ENCODE data around the gene PRR14. TPM values are rescaled to one million over a fixed set of nuclear protein-coding genes. Genes with fewer than 3 reads are reported as not detected.

Gene PRR14
- total RNA-seq, 2 donors from 2014 or later, result 37.5 to 66.7 TPM

- Histone ChIP-seq H3K27ac (peak overlapping the region; percentile 98 to 99), H3K4me1 (replicated peaks) (peaks cover 18% of the 10 kb centered on the region), H3K36me3 (peaks cover 5 to 14% of the 10 kb centered on the region in 2 donors), H3K4me3 (peak overlapping the region; percentile 83 to 97), H3K27me3 (replicated peaks; ENCODE audit: insufficient read depth) (no peaks in the 10 kb centered on the region), H3K9me3 (no peaks in the 10 kb centered on the region)
- WGBS, result under 1% methylated on average over 33 of the region's 64 CpGs
- DNase-seq (ENCODE audit: low spot score), result peak; percentile 87
- intact Hi-C loops (cut with DNase I), result loop anchor here (5.0 to 10.0 kb wide), 3 partner anchors 38 to 854 kb away; partner anchors contain the start of genes ALDOA, MAZ and SRCAP
- TF ChIP-seq POLR2AphosphoS5 (IDR thresholded peaks at IDR 0.05) (no peak), CTCF (IDR thresholded peaks at IDR 0.05) (peak in 2 of 4 experiments; percentile 3 to 32), POLR2A (IDR thresholded peaks at IDR 0.05) (no peak)
These were observed 8.2 kb downstream of the PRR14 start for GRCh38 chr16:30658731-30659506.

GRCh38 chr16:30659507-30660423, 9.0 kb downstream of the PRR14 start:
- no peak for TF ChIP-seq POLR2A (IDR thresholded peaks at IDR 0.05)
- peak in 1 of 4 experiments; percentile 31 for TF ChIP-seq CTCF (IDR thresholded peaks at IDR 0.05)
- TF ChIP-seq POLR2AphosphoS5 (IDR thresholded peaks at IDR 0.05), result no peak
- intact Hi-C loops (cut with DNase I), result loop anchor here (5.0 to 10.0 kb wide), 3 partner anchors 38 to 855 kb away; partner anchors contain the start of genes ALDOA, MAZ and SRCAP
- H3K27ac ChIP-seq, result peak overlapping the region; percentile 98 to 99
- no peaks in the 10 kb centered on the region for H3K27me3 ChIP-seq (replicated peaks; ENCODE audit: insufficient read depth)
- peak; percentile 49 for DNase-seq (ENCODE audit: low spot score)
- H3K36me3 ChIP-seq, result peaks cover 5 to 20% of the 10 kb centered on the region in 2 donors
- WGBS, result 1% methylated on average over 55 of the region's 84 CpGs
- H3K4me1 ChIP-seq (replicated peaks), result peaks cover 18% of the 10 kb centered on the region
- peak overlapping the region; percentile 83 to 97 for H3K4me3 ChIP-seq
- H3K9me3 ChIP-seq, result no peaks in the 10 kb centered on the region

GRCh38 chr16:30660424-30661261, 9.9 kb downstream of the PRR14 start:
- Histone ChIP-seq H3K27ac (peak overlapping the region; percentile 98 to 99), H3K27me3 (replicated peaks; ENCODE audit: insufficient read depth) (no peaks in the 10 kb centered on the region), H3K9me3 (no peaks in the 10 kb centered on the region), H3K4me3 (peak overlapping the region; percentile 83 to 97), H3K36me3 (peaks cover 10 to 26% of the 10 kb centered on the region in 2 donors), H3K4me1 (replicated peaks) (peaks cover 18% of the 10 kb centered on the region)
- intact Hi-C loops (cut with DNase I), result no loop called here
- TF ChIP-seq CTCF (IDR thresholded peaks at IDR 0.05), result no peak
- TF ChIP-seq POLR2A (IDR thresholded peaks at IDR 0.05), result no peak
- no peak for TF ChIP-seq POLR2AphosphoS5 (IDR thresholded peaks at IDR 0.05)
- no peak for DNase-seq (ENCODE audit: low spot score)
- WGBS, result 41% methylated on average over 21 of the region's 21 CpGs

- Histone ChIP-seq H3K4me3 (no peak overlapping the region), H3K9me3 (no peaks in the 10 kb centered on the region), H3K36me3 (peaks cover 10 to 27% of the 10 kb centered on the region in 2 donors), H3K27ac (no peak overlapping the region), H3K27me3 (replicated peaks; ENCODE audit: insufficient read depth) (no peaks in the 10 kb centered on the region), H3K4me1 (replicated peaks) (peaks cover 18% of the 10 kb centered on the region)
- 82% methylated on average over 17 of the region's 17 CpGs for WGBS
- intact Hi-C loops (cut with DNase I), result no loop called here
- DNase-seq (ENCODE audit: low spot score), result no peak
- TF ChIP-seq CTCF (IDR thresholded peaks at IDR 0.05) (no peak), POLR2A (IDR thresholded peaks at IDR 0.05) (no peak), POLR2AphosphoS5 (IDR thresholded peaks at IDR 0.05) (no peak)
These were observed 11.7 kb downstream of the PRR14 start for GRCh38 chr16:30662449-30662848.

All from prostate gland (tissue), 2 donors.